ENCODE data around the gene RASSF8.

Gene RASSF8

DNA sequence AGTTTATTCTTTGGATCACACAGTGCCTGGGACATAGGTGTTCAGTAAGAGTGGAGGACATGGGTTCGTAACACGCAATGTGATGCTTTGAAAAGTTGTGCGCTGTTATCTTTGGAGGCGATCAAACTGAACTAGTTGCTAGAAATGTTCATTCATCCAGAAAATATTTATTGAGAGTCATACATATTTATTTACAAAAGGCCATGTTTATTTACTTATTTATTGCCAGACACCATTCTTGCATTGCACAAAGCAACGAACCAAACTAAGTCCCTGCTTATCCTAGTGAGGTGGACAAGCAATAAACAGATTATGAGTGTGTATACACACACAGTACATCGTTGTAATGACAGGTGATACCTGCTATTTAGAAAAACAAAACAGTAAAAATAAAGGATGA, 153.8 kb downstream of the RASSF8 start:
- no peak for DNase-seq

DNA sequence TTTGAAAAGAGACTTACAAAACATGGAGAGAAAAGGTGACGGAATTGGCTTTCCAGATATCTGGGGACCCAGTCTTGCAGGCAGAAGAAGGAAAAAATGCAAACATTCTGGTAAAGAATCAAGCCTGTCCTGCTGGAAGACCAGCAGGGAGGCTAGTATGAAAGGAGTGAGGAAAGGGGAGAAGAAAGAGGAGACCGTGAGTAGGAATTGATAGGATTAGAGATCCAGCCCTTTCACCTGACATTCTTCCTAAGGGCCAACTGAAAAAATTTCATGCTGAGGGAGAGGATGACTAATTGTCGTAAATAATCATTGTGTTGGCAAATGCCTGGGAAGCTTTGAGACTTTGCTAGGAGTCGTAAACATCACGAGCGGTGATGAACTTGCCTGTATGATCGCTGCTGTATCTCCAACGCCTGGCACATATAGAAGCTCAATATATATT, 154.2 kb downstream of the RASSF8 start:
- DNase-seq, result no peak

- no peak for DNase-seq
Measured at GRCh38 chr12:26113181-26113654, 154.7 kb downstream of the RASSF8 start.

- peak; percentile 72 to 86 for DNase-seq
Measured at GRCh38 chr12:26113853-26114719, 155.6 kb downstream of the RASSF8 start.

- DNase-seq, result no peak
Measured at GRCh38 chr12:26114720-26115401, 156.4 kb downstream of the RASSF8 start.

- DNase-seq, result no peak
Measured at GRCh38 chr12:26116829-26117715, 158.6 kb downstream of the RASSF8 start.

- no peak for DNase-seq
Measured at GRCh38 chr12:26118308-26118707, 159.8 kb downstream of the RASSF8 start.

- no peak for DNase-seq
Measured at GRCh38 chr12:26119391-26119989, 161.0 kb downstream of the RASSF8 start.

DNA sequence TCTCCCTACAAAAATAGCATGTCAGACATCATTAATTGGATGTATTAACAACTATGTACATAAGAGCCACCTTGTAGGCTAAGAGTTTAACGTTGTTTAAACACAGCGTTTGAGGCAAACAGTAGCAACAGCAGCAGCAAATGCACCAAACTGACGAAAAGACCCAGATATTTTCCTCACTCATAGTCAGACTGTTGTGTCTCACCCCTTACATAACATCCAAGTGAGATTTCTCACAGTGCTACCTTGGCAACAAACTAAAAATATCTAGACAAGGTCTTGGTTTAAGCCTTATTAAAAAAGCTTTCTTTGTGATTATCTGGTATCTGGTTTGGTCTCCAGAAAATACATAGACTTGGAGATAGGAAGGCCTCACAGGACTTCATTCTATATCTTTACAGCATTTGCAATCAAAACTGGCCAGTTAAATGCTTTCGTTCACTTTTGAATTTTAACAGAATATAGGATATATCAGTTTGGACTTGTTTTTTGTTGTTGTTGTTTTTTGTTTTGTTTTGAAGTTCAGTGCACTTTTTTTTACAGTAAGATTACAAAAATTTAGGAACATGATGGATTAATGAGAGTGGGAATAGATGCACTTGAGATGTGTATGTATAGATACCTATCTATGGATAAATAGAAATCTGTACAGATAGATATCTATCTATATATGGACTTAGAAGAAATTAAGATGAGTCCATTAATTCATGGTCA, 162.2 kb downstream of the RASSF8 start:
- DNase-seq, result no peak

- no peak for DNase-seq
Measured at GRCh38 chr12:26121323-26122060, 163.0 kb downstream of the RASSF8 start.

DNA sequence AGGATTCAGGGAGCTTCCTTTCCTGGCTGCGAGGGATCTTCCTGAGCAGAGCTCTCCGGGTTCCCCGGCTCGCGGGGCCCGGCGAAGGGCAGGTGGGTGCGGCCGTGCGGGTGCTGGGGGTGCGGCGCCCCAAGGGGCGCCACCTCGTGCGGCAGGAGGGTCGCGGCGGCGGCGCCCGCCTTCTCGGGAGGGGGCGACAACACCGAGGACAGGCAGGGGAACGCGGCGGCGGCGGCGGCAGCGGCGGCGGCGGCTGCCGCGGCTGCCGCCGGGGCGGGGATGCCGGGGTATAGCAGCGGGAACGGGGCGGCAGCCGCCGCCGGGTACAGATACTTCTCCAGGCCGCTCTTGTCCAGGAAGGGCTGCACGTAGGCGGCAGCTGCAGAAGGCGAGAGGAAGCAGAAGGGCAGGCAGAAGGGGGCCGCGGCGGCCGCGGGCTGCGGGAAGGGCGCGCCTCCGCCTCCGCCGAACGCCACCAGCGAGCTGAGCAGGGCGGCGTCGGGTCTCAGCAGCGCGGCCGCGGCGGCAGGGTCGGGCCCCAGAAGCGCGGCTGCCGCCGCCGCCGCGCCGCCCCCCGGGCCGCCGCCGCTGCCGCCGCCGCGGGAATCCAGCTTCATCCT, 163.7 kb downstream of the RASSF8 start:
- DNase-seq, result peak in 1 of 2 donors; percentile 34

- peak; percentile 22 to 34 for DNase-seq
Measured at GRCh38 chr12:26122681-26123481, 164.4 kb downstream of the RASSF8 start.

- no peak for DNase-seq
Measured at GRCh38 chr12:26123482-26123980, 165.0 kb downstream of the RASSF8 start.

DNA sequence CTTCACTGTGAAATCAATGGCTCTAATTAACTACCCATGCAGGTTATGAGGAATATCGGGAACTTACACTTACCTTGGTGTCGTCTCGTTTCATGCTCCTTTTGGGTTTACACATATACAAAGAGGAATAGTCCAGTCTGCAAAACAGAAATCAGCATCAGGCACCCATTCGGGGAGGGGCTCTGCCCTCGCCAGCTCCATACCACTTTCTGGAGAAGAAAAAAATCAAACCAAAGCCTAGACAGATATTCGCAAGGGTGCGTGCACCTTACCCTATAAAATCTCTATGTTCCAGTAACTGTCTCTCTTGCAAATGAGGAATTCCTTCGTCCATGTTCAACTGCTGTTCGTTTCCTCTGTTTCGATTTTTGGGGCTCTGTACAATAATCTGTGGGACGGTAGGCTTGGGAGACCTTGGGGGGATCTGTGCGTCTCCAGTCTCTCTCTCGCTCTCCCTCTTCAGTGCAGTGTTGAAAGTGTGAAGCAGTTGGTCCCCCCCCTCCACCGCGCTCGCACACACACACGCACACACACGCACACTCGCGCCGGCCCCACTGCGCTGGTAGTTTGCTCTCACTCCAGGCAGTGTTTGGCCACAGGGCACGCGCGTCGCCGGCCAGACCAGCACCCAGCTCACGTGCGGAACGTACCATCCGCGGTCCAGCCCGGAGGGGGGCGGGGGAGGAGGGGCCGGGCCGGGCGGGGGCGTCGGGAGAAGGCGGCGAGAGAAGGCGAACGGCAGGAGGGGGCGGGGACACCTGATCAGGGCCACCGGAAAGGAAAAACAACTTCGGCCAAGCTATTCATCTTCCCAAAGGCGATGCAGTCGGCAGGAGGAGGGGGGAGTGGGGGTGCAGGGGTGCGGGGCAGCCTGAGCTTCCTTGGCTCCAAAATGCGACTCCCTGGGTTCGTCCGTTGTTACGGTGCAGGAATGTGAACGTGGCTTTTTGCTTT, 166.2 kb downstream of the RASSF8 start, which contains the start of gene BHLHE41:
Gene BHLHE41 (minus strand): TSS at position 592 of the 954 bp plus-strand sequence. CDS start 258 bp downstream, at position 334.
- peak in 1 of 2 donors; percentile 45 for DNase-seq

GRCh38 chr12:26125400-26126339, 167.2 kb downstream of the RASSF8 start:
- peak in 1 of 2 donors; percentile 56 for DNase-seq

- peak in 1 of 2 donors; percentile 59 for DNase-seq
Measured at GRCh38 chr12:26126340-26127284, 168.1 kb downstream of the RASSF8 start.
